GM23338 (cell line): Measurements from ENCODE around the gene KCNN3.

Experiments
- CREB1 ChIP-seq: fragments of 250-450 bp; sonication (Bioruptor Pico); IDR thresholded peaks from 2 replicates; pipeline ENCODE4 v1.5.0; 2020; ENCODE audit warnings: low read depth, mild to moderate bottlenecking, moderate library complexity
- JUNB ChIP-seq: IDR thresholded peaks from one replicate; pipeline ENCODE4 v1.6.1; 2016; ENCODE audit warnings: antibody characterized with exemption; ENCODE audit not compliant: unreplicated experiment
- POLR2AphosphoS5 ChIP-seq: IDR thresholded peaks from 2 replicates; pipeline ENCODE4 v1.6.1; 2016; ENCODE audit warnings: antibody characterized with exemption, low read depth

DNA sequence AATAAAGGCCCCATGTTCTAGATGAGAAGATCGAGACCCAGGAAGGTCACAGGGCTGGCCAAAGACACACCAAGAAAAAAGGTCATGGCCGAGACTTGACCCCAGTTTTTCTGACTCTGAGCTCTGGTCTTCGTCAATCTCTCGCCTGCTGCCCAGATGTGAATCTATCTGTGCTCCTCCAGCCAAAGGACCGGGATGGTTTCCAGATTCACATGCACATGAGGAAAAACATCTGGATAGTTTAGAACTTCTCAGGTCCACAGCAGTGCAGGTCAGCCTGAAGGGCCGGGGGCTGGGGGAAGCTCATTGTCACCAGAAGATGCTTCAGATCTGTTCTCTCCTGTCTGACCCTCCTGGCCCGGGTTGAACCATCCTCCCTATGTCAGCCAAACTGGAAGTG, 49.0 kb downstream of the KCNN3 start:
- TF ChIP-seq POLR2AphosphoS5 (no peak), JUNB (no peak), CREB1 (no peak)
